Measurements from ENCODE around the gene RRAGD. TPM values are rescaled to one million over a fixed set of nuclear protein-coding genes. Genes with fewer than 3 reads are reported as not detected.
A peak's percentile ranks its signal among the peaks of the same experiment; 100 is the strongest.

RRAGD gene
- total and polyA plus RNA-seq, 2 of the 13 experiments (the other 11 are each of a cell fraction or from before 2014, with no cell fraction given) = 0.35 to 0.53 TPM

DNA sequence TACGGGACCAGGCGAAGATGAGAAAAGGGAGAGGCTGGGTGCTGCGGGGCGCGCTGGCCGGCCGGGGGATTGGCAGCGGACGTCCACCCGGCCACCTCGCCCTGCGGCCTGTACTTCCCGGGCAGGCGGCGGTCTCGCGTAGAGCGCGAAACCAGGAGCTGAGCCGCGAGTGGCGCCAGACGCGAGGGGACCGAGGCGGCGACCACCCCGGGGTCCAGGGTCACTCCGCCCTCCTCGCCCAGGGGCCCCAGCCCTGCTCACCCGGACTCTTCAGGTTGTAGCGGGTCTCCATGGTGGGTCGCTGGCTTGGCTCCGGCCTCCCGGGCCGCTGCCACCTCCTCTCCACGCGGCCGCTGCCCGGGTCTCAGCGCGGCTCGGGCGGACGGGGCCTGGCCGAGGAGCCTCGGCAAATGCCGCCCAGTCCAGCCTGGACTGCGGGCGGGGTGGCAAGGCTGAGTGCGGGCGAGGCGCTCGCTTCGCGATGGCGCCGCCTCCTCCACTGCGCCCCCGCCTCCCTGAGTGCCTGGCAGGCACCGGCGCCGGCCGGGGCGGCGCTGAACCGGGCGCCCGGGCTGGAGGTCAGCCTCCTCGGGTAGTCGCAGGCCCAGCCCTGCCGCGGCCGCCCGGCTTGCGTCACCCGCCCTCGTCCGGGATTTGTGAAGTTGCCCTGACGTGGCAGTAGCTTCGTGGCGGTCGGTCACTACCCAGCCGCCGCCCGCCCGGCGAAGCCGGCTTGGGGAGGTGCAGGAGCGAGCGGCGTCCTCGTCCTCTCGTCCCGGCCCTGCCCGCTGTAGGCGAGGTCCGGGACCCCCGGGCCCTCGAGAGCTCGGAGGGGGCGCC is 59.6 kb downstream of the RRAGD start, which contains the start of gene UBE2J1 (continued):
- peak; percentile 8; the same call in 1 of the 2 replicates for TF ChIP-seq ZNF841 (CRISPR knock-in tag; IDR thresholded peaks at IDR 0.05; ENCODE audit: borderline replicate concordance)
- TF ChIP-seq ZNF33B (CRISPR knock-in tag; IDR thresholded peaks at IDR 0.05) = no peak; the same call in none of the 2 replicates
- TF ChIP-seq PHF20 (CRISPR knock-in tag; IDR thresholded peaks at IDR 0.05) = peak; percentile 59; the same call in 1 of the 2 replicates
- TF ChIP-seq, protein P1, sequence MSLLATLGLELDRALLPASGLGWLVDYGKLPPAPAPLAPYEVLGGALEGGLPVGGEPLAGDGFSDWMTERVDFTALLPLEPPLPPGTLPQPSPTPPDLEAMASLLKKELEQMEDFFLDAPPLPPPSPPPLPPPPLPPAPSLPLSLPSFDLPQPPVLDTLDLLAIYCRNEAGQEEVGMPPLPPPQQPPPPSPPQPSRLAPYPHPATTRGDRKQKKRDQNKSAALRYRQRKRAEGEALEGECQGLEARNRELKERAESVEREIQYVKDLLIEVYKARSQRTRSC (CRISPR knock-in tag; IDR thresholded peaks at IDR 0.05; ENCODE audit: low read depth) = no peak
- TF ChIP-seq NR1H2 (CRISPR knock-in tag; IDR thresholded peaks at IDR 0.05; ENCODE audit: borderline replicate concordance, low read depth) = no peak
- TF ChIP-seq, protein P2, sequence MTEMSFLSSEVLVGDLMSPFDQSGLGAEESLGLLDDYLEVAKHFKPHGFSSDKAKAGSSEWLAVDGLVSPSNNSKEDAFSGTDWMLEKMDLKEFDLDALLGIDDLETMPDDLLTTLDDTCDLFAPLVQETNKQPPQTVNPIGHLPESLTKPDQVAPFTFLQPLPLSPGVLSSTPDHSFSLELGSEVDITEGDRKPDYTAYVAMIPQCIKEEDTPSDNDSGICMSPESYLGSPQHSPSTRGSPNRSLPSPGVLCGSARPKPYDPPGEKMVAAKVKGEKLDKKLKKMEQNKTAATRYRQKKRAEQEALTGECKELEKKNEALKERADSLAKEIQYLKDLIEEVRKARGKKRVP (CRISPR knock-in tag; IDR thresholded peaks at IDR 0.05) = peak in 1 of 2 experiments; percentile 94; a peak in 2 of 4 replicates
- TF ChIP-seq, protein P3, sequence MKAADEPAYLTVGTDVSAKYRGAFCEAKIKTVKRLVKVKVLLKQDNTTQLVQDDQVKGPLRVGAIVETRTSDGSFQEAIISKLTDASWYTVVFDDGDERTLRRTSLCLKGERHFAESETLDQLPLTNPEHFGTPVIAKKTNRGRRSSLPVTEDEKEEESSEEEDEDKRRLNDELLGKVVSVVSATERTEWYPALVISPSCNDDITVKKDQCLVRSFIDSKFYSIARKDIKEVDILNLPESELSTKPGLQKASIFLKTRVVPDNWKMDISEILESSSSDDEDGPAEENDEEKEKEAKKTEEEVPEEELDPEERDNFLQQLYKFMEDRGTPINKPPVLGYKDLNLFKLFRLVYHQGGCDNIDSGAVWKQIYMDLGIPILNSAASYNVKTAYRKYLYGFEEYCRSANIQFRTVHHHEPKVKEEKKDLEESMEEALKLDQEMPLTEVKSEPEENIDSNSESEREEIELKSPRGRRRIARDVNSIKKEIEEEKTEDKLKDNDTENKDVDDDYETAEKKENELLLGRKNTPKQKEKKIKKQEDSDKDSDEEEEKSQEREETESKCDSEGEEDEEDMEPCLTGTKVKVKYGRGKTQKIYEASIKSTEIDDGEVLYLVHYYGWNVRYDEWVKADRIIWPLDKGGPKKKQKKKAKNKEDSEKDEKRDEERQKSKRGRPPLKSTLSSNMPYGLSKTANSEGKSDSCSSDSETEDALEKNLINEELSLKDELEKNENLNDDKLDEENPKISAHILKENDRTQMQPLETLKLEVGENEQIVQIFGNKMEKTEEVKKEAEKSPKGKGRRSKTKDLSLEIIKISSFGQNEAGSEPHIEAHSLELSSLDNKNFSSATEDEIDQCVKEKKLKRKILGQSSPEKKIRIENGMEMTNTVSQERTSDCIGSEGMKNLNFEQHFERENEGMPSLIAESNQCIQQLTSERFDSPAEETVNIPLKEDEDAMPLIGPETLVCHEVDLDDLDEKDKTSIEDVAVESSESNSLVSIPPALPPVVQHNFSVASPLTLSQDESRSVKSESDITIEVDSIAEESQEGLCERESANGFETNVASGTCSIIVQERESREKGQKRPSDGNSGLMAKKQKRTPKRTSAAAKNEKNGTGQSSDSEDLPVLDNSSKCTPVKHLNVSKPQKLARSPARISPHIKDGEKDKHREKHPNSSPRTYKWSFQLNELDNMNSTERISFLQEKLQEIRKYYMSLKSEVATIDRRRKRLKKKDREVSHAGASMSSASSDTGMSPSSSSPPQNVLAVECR (CRISPR knock-in tag; IDR thresholded peaks at IDR 0.05; ENCODE audit: borderline replicate concordance) = peak; percentile 70
- TF ChIP-seq SIN3A (IDR thresholded peaks at IDR 0.05; ENCODE audit: borderline replicate concordance, low read depth, low read length) = peak; percentile 64; the same call in 1 of the 2 replicates
- TF ChIP-seq, protein P4, sequence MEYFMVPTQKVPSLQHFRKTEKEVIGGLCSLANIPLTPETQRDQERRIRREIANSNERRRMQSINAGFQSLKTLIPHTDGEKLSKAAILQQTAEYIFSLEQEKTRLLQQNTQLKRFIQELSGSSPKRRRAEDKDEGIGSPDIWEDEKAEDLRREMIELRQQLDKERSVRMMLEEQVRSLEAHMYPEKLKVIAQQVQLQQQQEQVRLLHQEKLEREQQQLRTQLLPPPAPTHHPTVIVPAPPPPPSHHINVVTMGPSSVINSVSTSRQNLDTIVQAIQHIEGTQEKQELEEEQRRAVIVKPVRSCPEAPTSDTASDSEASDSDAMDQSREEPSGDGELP (IDR thresholded peaks at IDR 0.05; ENCODE audit: borderline replicate concordance, low read depth) = no peak
- no peak for TF ChIP-seq RAD51 (IDR thresholded peaks at IDR 0.05; ENCODE audit: borderline replicate concordance)
- peak; percentile 86; the same call in 1 of the 2 replicates for TF ChIP-seq ZIK1 (CRISPR knock-in tag; IDR thresholded peaks at IDR 0.05; ENCODE audit: borderline replicate concordance, low read depth)
- peak; percentile 86 for TF ChIP-seq ZNF709 (CRISPR knock-in tag; IDR thresholded peaks at IDR 0.05)
- TF ChIP-seq, protein P5, sequence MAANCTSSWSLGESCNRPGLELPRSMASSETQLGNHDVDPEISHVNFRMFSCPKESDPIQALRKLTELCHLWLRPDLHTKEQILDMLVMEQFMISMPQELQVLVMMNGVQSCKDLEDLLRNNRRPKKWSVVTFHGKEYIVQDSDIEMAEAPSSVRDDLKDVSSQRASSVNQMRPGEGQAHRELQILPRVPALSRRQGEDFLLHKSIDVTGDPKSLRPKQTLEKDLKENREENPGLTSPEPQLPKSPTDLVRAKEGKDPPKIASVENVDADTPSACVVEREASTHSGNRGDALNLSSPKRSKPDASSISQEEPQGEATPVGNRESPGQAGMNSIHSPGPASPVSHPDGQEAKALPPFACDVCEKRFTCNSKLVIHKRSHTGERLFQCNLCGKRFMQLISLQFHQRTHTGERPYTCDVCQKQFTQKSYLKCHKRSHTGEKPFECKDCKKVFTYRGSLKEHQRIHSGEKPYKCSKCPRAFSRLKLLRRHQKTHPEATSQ (CRISPR knock-in tag; IDR thresholded peaks at IDR 0.05; ENCODE audit: borderline replicate concordance) = 0 out of 2 replicates have a peak, but pooled peaks have one; percentile 12
- TF ChIP-seq, protein P6, sequence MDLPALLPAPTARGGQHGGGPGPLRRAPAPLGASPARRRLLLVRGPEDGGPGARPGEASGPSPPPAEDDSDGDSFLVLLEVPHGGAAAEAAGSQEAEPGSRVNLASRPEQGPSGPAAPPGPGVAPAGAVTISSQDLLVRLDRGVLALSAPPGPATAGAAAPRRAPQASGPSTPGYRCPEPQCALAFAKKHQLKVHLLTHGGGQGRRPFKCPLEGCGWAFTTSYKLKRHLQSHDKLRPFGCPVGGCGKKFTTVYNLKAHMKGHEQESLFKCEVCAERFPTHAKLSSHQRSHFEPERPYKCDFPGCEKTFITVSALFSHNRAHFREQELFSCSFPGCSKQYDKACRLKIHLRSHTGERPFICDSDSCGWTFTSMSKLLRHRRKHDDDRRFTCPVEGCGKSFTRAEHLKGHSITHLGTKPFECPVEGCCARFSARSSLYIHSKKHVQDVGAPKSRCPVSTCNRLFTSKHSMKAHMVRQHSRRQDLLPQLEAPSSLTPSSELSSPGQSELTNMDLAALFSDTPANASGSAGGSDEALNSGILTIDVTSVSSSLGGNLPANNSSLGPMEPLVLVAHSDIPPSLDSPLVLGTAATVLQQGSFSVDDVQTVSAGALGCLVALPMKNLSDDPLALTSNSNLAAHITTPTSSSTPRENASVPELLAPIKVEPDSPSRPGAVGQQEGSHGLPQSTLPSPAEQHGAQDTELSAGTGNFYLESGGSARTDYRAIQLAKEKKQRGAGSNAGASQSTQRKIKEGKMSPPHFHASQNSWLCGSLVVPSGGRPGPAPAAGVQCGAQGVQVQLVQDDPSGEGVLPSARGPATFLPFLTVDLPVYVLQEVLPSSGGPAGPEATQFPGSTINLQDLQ (CRISPR knock-in tag; IDR thresholded peaks at IDR 0.05) = peak; percentile 23

Data from HepG2 (cell line).